Coronary artery (tissue), 2 donors: ENCODE results near the gene GRK5.
A peak's percentile ranks its signal among the peaks of the same experiment; 100 is the strongest.

ENCODE experiments used
- DNase-seq: peaks from one replicate; pipeline ENCODE4 v3.0.0-alpha.2; 2017; ENCODE audit warnings: low spot score
- H3K27ac ChIP-seq, 2 donors: fragments of 200-600 bp; sonication (generic); one replicate each; pipeline ENCODE4 v1.5.1; 2016 to 2019
- H3K4me3 ChIP-seq: fragments of 200-600 bp; sonication (generic); 2 replicates; pipeline ENCODE4 v1.5.1; 2016; ENCODE audit warnings: mild to moderate bottlenecking, moderate library complexity
- CTCF ChIP-seq: fragments of 200-600 bp; sonication (generic); IDR thresholded peaks from one replicate; pipeline ENCODE4 v1.5.1; 2019; ENCODE audit warnings: antibody characterized with exemption

GRK5 gene

GRCh38 chr10:119250641-119251314 lies 43.4 kb downstream of the GRK5 start:
- peak overlapping the region; percentile 88 to 96 for H3K27ac ChIP-seq

GRCh38 chr10:119251315-119251708 lies 43.9 kb downstream of the GRK5 start:
- no peak for DNase-seq
- TF ChIP-seq CTCF = no peak
- Histone ChIP-seq H3K27ac (peak overlapping the region; percentile 88 to 96), H3K4me3 (peak overlapping the region; percentile 35)

More at GRCh38 chr10:119250641-119251314, 43.4 kb downstream of the GRK5 start:
- H3K4me3 ChIP-seq = peak overlapping the region; percentile 35
- no peak for DNase-seq
- TF ChIP-seq CTCF = no peak

DNA sequence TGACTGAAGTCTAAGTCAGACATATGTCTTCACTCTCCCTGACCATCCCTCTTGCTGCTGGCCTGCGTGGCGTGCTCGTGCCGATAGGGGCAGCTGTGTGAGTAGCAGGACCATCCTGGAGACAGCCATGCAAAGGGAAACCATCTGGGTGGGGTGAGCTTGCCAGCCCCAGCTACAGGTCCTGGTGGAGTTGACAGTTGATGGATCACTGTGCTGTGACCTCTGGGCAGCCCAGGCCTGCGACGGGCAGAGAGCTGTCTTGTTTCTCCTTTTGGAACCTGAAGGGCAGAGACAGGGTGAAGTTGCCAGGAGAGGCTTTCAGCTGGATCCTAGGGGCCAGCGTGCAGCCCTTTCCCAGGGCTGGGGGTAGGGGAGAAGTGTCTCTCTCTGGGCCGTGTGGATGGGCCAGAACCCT lies 44.7 kb downstream of the GRK5 start:
- Histone ChIP-seq H3K4me3 (no peak overlapping the region), H3K27ac (peak overlapping the region; percentile 88 to 96)
- no peak for TF ChIP-seq CTCF
- DNase-seq = no peak

DNA sequence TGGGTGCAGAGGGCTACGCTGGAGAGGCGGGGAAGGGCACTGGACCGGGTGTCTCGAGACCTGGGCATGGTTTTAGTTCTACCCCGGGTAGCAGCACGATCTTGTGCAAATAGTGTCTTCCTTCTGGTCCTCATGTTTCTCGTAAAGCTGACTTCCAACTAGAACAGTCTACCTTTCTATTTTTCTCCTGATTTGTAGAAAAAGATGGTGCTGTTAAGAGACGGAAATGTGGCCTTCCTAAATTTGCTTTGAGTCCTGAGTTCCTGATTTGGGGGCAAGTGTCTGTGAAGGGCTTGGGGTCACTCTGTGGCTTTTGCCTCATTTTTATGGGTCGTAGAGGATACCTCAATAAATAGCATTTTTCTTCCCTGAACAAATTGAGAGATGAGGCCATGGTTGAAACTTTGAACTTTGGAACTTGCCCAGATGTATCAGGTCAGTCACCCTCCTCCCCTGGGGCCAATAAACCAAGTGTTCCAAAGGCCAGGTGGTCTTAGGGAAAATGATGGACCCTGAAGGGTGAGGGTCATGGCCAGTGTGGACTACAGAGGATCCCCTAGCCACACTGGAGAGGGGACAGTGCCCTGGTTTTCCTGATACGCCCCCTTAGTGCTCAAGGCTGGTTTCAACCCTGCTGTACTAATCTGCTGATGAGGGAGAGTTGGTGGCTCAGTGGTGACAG lies 45.2 kb downstream of the GRK5 start:
- Histone ChIP-seq H3K4me3 (peak overlapping the region; percentile 33), H3K27ac (peak overlapping the region; percentile 88 to 96)
- TF ChIP-seq CTCF = no peak
- DNase-seq = no peak

- TF ChIP-seq CTCF = no peak
- Histone ChIP-seq H3K4me3 (peak overlapping the region; percentile 33), H3K27ac (peak overlapping the region; percentile 88 to 96)
- peak; percentile 89 for DNase-seq
Observed at GRCh38 chr10:119253433-119254174, 46.2 kb downstream of the GRK5 start.

DNA sequence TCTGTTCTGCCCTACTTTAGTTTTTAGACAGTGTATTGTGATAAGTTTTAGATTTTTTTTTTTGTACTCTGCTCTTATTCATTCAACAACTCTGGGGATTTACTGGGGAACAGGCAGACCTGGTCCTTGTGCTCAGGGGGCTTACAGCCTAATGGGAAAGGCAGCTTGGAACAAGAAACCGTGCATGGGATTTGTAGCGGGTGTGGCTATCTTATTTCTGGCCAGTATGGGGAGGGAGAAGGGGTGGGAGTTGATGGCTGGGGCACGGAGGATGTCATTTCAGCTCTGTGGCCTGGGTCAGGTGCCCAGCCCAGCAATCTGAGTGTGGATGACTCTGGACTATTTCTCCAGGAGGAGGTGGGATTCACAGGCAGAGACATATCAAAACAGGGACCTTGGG lies 47.0 kb downstream of the GRK5 start:
- no peak for TF ChIP-seq CTCF
- Histone ChIP-seq H3K27ac (peak overlapping the region; percentile 88 to 96), H3K4me3 (peak overlapping the region; percentile 33)
- DNase-seq = no peak
